Ectodermal cell (in vitro differentiated cells): ENCODE data around the gene SIK3.

Experiments
- H3K27ac ChIP-seq: 2 replicates; pipeline ENCODE4 v1.7.0; 2013; ENCODE audit warnings: mild to moderate bottlenecking, low read depth, low read length; ENCODE audit not compliant: insufficient read depth, poor library complexity, severe bottlenecking
- H3K27me3 ChIP-seq: 2 replicates; pipeline ENCODE4 v1.7.0; 2013; ENCODE audit warnings: mild to moderate bottlenecking, low read length; ENCODE audit not compliant: insufficient read depth, control insufficient read depth, poor library complexity, severe bottlenecking
- H3K36me3 ChIP-seq: one replicate; pipeline ENCODE4 v1.7.0; 2013; ENCODE audit warnings: low read length; ENCODE audit not compliant: control insufficient read depth, insufficient read depth
- H3K4me1 ChIP-seq: one replicate; pipeline ENCODE4 v1.7.0; 2013; ENCODE audit warnings: low read length; ENCODE audit not compliant: control insufficient read depth, insufficient read depth
- H3K4me3 ChIP-seq: 2 replicates; pipeline ENCODE4 v1.7.0; 2013; ENCODE audit warnings: low read depth, low read length, control low read depth; ENCODE audit not compliant: insufficient read depth
- H3K9me3 ChIP-seq: 2 replicates; pipeline ENCODE4 v1.7.0; 2013; ENCODE audit warnings: mild to moderate bottlenecking, low read length, moderate library complexity; ENCODE audit not compliant: control insufficient read depth
- WGBS, 2 experiments: methylation state at CpG; one replicate each; pipeline ENCODE4 v1.1.7; 2013; ENCODE audit warnings: missing lambda C conversion rate in 2 of 2; 5-methylcytosine and 5-hydroxymethylcytosine counted together

SIK3 gene

DNA sequence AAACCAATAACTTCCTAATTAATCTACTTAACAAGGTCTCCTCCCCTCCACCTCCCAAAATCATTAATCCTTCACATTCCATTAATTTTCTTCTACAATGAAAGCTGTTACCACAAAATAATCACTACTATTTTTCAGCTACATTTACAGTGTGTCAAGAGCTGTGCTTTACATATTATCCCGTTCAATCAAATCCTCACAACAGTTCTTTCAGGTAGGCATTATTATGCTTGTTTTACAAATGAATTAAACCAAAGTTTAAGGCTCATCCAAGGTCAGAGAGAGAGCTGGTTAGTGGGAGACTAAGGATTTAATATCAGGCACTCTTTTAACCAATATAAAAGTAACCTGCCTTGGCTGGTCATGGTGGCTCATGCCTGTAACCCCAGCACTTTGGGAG, 107.4 kb downstream of the SIK3 start:
- Histone ChIP-seq H3K4me1 (peaks cover 27% of the 10 kb centered on the region), H3K27me3 (no peaks in the 10 kb centered on the region), H3K4me3 (no peak overlapping the region), H3K9me3 (no peaks in the 10 kb centered on the region), H3K27ac (no peak overlapping the region), H3K36me3 (no peaks in the 10 kb centered on the region)
- WGBS, 2 experiments = 78 to 89% methylated on average over 1 of the region's 1 CpG

DNA sequence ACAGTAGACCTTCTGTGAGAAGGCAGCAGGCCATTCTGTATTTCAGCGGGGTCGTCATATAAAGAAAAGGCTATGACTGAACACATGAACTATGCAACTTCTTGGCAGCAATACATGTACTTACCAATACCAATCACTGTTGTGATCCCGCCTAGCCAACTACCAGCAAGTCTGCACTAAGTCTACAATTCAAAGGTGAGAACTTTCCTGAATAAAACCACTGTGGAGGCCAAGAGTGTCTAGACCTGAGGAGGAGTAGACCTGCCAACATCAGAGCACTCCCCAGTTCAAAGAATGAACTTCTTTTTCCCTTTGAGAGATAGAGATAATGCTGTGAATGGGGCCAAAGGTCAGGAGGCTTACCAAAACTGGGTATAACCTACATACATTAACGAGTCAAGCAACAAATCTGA, 108.2 kb downstream of the SIK3 start:
- H3K27ac ChIP-seq = no peak overlapping the region
- H3K36me3 ChIP-seq = no peaks in the 10 kb centered on the region
- no peaks in the 10 kb centered on the region for H3K9me3 ChIP-seq
- no peak overlapping the region for H3K4me3 ChIP-seq
- peaks cover 27% of the 10 kb centered on the region for H3K4me1 ChIP-seq
- H3K27me3 ChIP-seq = no peaks in the 10 kb centered on the region
- 90 to 91% methylated on average over 4 of the region's 4 CpGs for WGBS, 2 experiments

DNA sequence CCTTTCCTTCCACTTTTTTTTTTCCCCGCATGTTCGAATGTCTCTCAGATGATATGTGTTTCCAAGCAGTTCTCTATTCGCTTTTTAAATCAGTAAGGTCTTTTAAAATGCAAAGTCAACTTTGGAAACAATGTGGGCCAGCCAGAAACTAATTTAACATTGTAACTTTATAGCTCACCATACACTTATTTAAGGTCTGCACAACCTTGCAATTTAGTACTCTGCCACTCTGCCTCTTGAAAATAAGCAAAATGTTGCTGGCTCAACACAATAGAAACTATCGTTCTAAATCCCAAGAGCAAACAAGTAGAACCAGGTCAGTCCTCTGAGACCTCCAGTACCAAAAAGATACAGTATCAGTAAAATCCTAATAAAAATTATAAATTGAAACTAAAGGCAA, 109.0 kb downstream of the SIK3 start:
- WGBS, 2 experiments = 87 to 93% methylated on average over 4 of the region's 4 CpGs
- Histone ChIP-seq H3K27ac (no peak overlapping the region), H3K4me1 (peaks cover 22% of the 10 kb centered on the region), H3K9me3 (no peaks in the 10 kb centered on the region), H3K4me3 (no peak overlapping the region), H3K27me3 (no peaks in the 10 kb centered on the region), H3K36me3 (no peaks in the 10 kb centered on the region)

DNA sequence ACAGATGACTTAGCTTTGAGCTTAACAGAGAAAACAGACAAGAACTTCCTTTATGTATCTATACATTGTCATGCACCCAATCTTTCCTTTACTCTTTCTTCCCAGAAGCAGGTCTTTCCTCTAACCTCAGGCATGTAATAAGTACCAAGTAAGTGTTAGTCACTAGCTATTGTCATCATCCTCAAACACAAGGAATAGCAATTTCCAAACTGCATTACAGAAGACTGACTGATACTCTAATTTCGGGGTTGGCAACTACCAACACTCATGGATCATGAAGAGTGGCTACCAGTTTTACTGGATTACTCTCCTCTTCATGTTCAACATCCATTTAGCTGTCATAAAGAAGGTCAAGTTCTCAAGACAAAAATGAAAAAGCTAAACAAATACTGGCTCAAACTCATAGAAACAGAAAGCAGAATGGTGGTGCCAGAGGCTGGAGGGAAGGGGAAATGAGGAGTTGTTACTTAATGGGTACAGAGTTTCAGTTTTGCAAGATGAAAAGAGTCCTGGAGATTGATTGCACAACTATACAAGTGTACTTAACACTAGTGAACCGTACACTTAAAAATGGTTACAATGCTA, 111.6 kb downstream of the SIK3 start:
- Histone ChIP-seq H3K4me1 (peaks cover 12% of the 10 kb centered on the region), H3K36me3 (no peaks in the 10 kb centered on the region), H3K4me3 (no peak overlapping the region), H3K27me3 (no peaks in the 10 kb centered on the region), H3K27ac (no peak overlapping the region), H3K9me3 (no peaks in the 10 kb centered on the region)
- WGBS, 2 experiments = 85 to 96% methylated on average over 2 of the region's 2 CpGs

- Histone ChIP-seq H3K4me1 (peaks cover 3% of the 10 kb centered on the region), H3K27me3 (no peaks in the 10 kb centered on the region), H3K4me3 (no peak overlapping the region), H3K36me3 (no peaks in the 10 kb centered on the region), H3K9me3 (no peaks in the 10 kb centered on the region), H3K27ac (no peak overlapping the region)
- 91 to 98% methylated on average over 5 to 6 of the region's 6 CpGs for WGBS, 2 experiments
Measured at GRCh38 chr11:116984589-116984988, 113.6 kb downstream of the SIK3 start.

- H3K36me3 ChIP-seq = no peaks in the 10 kb centered on the region
- H3K27ac ChIP-seq = no peak overlapping the region
- no peak overlapping the region for H3K4me3 ChIP-seq
- H3K9me3 ChIP-seq = no peaks in the 10 kb centered on the region
- no peaks in the 10 kb centered on the region for H3K27me3 ChIP-seq
- H3K4me1 ChIP-seq = peaks cover 3% of the 10 kb centered on the region
- 87 to 93% methylated on average over 4 of the region's 4 CpGs for WGBS, 2 experiments
Measured at GRCh38 chr11:116984186-116984585, 114.0 kb downstream of the SIK3 start.

- H3K27ac ChIP-seq = peak overlapping the region; percentile 52
- no peaks in the 10 kb centered on the region for H3K9me3 ChIP-seq
- 96 to 98% methylated on average over 4 of the region's 4 CpGs for WGBS, 2 experiments
- no peak overlapping the region for H3K4me3 ChIP-seq
- H3K36me3 ChIP-seq = no peaks in the 10 kb centered on the region
- no peaks in the 10 kb centered on the region for H3K27me3 ChIP-seq
- H3K4me1 ChIP-seq = peaks cover 3% of the 10 kb centered on the region
Measured at GRCh38 chr11:116981266-116981885, 116.9 kb downstream of the SIK3 start.

GRCh38 chr11:116980136-116980793, 118.0 kb downstream of the SIK3 start:
- Histone ChIP-seq H3K9me3 (no peaks in the 10 kb centered on the region), H3K27me3 (no peaks in the 10 kb centered on the region), H3K4me3 (no peak overlapping the region), H3K27ac (peak overlapping the region; percentile 3), H3K4me1 (peaks cover 3% of the 10 kb centered on the region), H3K36me3 (no peaks in the 10 kb centered on the region)
- WGBS, 2 experiments = 88 to 91% methylated on average over 7 of the region's 7 CpGs

DNA sequence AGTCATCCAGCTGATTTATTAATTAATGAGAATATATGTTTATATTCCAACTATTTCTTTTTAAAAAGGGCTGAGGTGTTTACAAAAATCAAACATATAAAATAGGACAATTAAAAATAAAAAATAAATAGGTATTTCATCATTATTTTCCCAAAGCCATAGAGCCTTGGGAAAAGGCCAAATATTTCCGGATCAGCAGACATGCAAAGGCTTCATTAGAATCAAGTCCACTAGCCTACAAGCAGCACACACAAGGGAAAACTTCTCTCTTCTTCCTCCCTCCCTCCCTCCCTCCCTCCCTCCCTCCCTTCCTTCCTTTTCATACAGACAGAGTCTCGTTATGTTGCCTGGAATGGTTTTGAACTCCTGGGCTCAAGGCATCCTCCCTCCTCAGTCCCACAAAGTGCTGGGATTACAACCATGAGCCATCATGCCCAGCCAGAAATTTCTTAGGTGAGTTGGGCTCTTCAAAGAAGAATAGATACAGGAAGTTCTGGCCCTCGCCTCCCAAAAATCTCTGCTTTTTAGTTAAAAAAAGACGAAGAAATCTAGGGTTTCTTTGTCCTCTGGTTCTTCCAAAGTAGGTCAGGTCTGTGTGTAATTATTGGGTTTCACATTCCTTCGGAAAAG, 121.2 kb downstream of the SIK3 start:
- WGBS, 2 experiments = 77 to 79% methylated on average over 5 of the region's 5 CpGs
- no peaks in the 10 kb centered on the region for H3K9me3 ChIP-seq
- H3K36me3 ChIP-seq = no peaks in the 10 kb centered on the region
- no peak overlapping the region for H3K4me3 ChIP-seq
- no peaks in the 10 kb centered on the region for H3K27me3 ChIP-seq
- peaks cover 13% of the 10 kb centered on the region for H3K4me1 ChIP-seq
- no peak overlapping the region for H3K27ac ChIP-seq

- Histone ChIP-seq H3K27me3 (no peaks in the 10 kb centered on the region), H3K27ac (no peak overlapping the region), H3K4me3 (no peak overlapping the region), H3K9me3 (no peaks in the 10 kb centered on the region), H3K4me1 (peaks cover 13% of the 10 kb centered on the region), H3K36me3 (no peaks in the 10 kb centered on the region)
- WGBS, 2 experiments = 100% methylated on average over 1 of the region's 1 CpG
Measured at GRCh38 chr11:116975661-116976060, 122.6 kb downstream of the SIK3 start.
